GM18505 (cell line): ENCODE data around the gene MMEL1.
A peak's percentile ranks its signal among the peaks of the same experiment; 100 is the strongest.
"Not testable (repeated sequence)": the region's sequence is repeated elsewhere in the genome, so short reads cannot be mapped to it uniquely, and the experiment has no call there.

Source experiments
- ATAC-seq: cut with Tn5 transposase; IDR thresholded peaks from one replicate; pipeline ENCODE4 v1.9.1; 2021; ENCODE audit not compliant: unreplicated experiment
- POLR2A ChIP-seq: IDR thresholded peaks from 4 replicates; pipeline ENCODE4 v1.6.1; 2011; ENCODE audit warnings: borderline replicate concordance; ENCODE audit not compliant: insufficient read depth, insufficient read length; ENCODE audit errors: extremely low read depth

MMEL1 gene

GRCh38 chr1:2554621-2555387, 78.0 kb downstream of the MMEL1 start:
- no peak for ATAC-seq
- TF ChIP-seq POLR2A = no peak

- no peak for TF ChIP-seq POLR2A
Observed at GRCh38 chr1:2553871-2554620, 78.8 kb downstream of the MMEL1 start.

GRCh38 chr1:2553076-2553475, 79.7 kb downstream of the MMEL1 start:
- not testable (repeated sequence) for ATAC-seq

More at GRCh38 chr1:2553871-2554620, 78.8 kb downstream of the MMEL1 start:
- ATAC-seq = no peak

- no peak for TF ChIP-seq POLR2A
- no peak for ATAC-seq
Observed at GRCh38 chr1:2552189-2552588, 80.6 kb downstream of the MMEL1 start.

- not testable (repeated sequence) for ATAC-seq
Observed at GRCh38 chr1:2551544-2551943, 81.3 kb downstream of the MMEL1 start.

- ATAC-seq = not testable (repeated sequence)
Observed at GRCh38 chr1:2550309-2550861, 82.4 kb downstream of the MMEL1 start.

GRCh38 chr1:2549367-2550029, 83.3 kb downstream of the MMEL1 start:
- ATAC-seq = not testable (repeated sequence)

GRCh38 chr1:2548068-2548589, 84.7 kb downstream of the MMEL1 start:
- TF ChIP-seq POLR2A = no peak
- no peak for ATAC-seq

GRCh38 chr1:2547210-2548067, 85.4 kb downstream of the MMEL1 start:
- no peak for ATAC-seq
- TF ChIP-seq POLR2A = peak; percentile 53

- TF ChIP-seq POLR2A = no peak
- ATAC-seq = peak; percentile 25
Observed at GRCh38 chr1:2546515-2547209, 86.2 kb downstream of the MMEL1 start.

GRCh38 chr1:2545754-2546514, 86.9 kb downstream of the MMEL1 start:
- peak; percentile 96 for TF ChIP-seq POLR2A
- peak; percentile 34 for ATAC-seq
